OCI-M2 (cell line): Measurements from ENCODE around the gene RHBG.

Experiments used
- DNase-seq: peaks from one replicate; lab custom pipeline; 2025; ENCODE audit not compliant: unreplicated experiment; lab: John Stamatoyannopoulos, UW

The RHBG gene

GRCh38 chr1:156424806-156425432 lies 55.9 kb downstream of the RHBG start:
- DNase-seq = no peak

DNA sequence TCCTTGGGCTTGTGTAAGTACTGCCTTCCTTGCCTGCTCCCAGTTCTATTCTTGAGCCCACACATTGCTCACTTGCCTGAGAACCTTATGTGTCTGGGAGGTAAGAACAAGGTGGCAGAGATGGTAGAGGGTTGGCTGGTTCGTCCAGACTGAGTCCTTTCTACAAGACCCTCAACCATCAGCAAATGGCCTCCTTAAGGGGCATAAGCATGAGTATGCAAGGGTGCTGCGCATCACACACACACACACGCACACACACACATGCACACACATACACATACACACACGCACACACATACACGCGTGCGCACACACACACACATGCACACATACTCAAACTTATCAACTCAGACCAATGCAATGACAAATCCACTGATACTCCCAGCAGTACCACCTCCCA lies 56.9 kb downstream of the RHBG start:
- no peak for DNase-seq

- no peak for DNase-seq
Observed at GRCh38 chr1:156427957-156428356, 58.9 kb downstream of the RHBG start.

DNA sequence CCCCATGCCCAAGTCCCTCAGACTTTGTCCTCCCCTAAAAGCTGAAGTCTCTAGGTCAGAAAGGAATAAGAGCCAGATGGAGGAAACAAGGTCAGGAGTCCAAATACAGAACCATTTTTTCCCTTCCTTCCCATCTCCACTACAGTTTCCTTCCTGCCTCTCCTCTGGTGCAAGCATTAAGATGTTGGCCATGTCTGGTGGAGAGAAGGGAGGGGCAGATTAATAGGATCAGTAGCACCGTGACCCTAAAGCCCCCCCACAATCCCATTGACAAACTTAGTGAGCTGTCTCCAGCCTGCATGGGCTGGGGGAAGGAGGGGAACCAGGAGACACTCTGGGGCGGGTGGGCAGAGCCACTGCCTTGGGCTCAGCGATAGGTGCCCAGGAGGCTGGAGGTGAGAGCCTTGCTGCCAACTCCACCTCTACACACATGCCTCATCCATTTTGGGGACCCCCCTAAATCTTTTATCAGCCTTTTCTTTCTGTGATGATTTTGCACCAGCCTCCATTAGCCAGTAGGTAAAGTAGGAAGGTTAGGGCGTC lies 59.8 kb downstream of the RHBG start:
- no peak for DNase-seq

GRCh38 chr1:156429313-156430060 lies 60.5 kb downstream of the RHBG start:
- no peak for DNase-seq

DNA sequence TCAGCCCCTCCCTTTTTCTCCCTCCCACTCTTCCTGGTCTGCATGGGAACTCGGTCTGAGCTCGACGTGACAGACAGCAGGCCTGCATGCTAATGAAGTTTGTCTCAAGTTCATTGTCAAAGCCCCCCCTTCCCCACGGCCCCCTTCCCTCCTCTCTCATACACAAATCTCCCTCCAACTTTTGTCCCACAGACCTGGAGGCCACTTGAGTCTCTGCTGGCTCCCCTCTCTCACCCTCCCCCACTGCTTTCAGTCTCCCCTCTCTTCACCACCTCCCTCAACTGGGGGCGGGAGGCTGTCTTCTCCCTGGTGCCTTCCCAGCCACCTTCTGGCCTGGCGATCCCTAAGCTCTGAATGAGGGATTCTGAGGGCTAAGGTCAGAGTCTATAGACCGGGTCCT lies 61.3 kb downstream of the RHBG start:
- no peak for DNase-seq

DNA sequence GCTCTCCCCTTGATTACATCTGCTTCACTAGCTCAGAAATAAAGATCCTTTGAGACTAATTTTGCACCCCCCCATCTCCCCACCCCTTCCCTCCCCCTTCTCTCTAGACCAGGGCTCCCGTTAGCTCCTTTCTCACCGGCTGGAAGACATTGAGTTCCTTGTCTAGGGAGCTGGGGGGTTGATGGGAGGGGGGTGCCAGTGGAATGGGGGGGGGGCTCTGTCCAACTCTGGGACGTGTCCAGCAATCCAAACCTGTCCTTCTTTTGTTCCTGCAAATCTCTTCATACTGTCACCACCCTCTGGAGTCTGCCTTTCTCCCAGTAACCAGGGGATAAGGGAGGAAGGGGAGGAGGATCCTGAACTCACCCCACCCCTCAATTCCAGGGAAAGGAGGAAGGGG lies 61.9 kb downstream of the RHBG start:
- no peak for DNase-seq

DNA sequence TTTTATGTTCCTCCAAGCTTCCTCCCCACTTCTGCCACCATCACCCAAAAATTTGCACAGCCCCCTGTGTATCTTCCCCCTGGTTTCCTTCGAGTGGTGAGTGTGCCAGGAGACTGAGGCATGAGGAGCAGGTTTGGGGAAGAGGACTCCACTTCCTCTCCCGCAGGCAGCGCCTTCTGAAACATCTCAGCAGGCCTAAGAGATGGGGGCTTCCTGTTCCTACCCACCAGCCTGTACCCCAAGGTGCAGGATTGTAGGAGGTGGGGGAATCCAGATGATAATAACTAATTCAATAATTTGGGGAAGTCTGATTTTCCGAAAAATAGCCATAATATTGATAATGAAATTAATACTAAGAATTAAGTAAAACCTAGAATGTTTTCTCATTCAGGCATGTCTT lies 62.4 kb downstream of the RHBG start:
- DNase-seq = no peak

DNA sequence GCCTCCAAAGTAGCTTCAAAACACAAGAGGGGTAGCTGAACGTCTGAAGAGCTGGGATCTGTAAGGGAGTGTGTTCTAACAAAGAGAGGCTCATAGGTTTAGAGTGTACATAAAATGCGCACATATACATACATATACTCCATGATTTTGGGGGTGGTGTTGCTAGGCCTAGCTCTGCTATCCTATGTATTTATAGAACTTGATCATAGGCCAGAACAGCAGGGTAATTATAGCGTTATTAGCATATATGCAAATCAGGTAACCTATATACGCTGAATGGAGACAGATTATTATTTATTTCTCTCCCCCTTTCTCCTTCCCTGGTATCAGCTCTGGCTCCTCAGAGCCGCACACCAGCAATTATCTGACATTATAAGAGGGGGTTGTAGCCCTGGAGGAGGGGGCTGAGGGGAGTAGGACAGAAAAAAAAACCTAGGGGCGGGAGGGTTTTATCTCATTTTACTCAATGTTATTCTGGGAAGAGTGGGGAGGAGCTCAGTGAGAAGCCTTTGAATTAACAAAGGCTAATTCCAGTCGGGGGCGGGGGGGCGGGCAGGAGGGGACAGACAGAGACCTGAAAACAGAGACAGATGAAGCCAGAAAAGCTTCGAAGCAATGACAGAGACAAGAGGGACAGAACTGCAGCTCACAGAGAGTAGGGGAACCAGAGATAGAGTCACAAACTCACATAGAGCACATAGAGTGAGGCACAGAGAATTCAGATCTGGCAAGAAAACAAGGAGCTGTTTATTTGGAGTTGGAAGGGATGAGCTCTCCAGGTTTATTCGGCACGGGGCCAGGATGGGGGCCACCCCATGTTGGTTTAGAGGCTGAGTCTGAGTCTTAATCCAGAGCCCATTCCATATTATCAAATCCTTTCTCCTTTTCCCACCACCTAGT lies 63.0 kb downstream of the RHBG start:
- no peak for DNase-seq

GRCh38 chr1:156432669-156433018 lies 63.6 kb downstream of the RHBG start:
- DNase-seq = no peak

- DNase-seq = no peak
Observed at GRCh38 chr1:156433032-156433431, 64.0 kb downstream of the RHBG start.

DNA sequence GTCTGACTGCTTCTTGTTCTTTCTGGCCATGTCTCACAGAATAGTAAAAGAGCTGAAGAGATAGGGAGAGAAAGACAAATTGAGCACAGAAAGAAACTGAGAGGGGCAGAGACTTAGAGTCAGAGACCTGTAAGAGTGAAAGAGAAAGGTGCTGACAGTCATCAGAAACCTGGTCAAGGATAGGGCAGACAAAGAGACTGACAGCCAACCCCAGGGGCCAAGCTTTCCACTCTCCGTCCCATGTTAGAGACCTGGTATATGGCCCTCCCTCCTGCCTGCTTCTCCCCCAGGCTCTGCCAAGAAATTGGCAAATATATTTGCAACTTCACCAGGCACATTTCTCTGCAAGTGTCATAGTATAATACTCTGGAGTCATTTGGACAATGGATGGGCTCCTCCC lies 64.6 kb downstream of the RHBG start:
- no peak for DNase-seq
